Thoracic aorta (tissue), 2 donors: ENCODE data around the gene RUVBL2. TPM values are rescaled to one million over a fixed set of nuclear protein-coding genes. Genes with fewer than 3 reads are reported as not detected.
A peak's percentile ranks its signal among the peaks of the same experiment; 100 is the strongest.

Experiments
- ATAC-seq: fragments of 150-250 bp; one replicate; pipeline ENCODE4 v1.8.0; 2017; ENCODE audit warnings: low read depth; ENCODE audit not compliant: insufficient number of reproducible peaks, low FRiP score
- DNase-seq: peaks from one replicate; pipeline ENCODE4 v3.0.0-alpha.2; 2020; ENCODE audit warnings: low spot score
- H3K27ac ChIP-seq, 2 donors: fragments of 200-600 bp; sonication (generic); 1 replicate in 1 of 2; 2 replicates in 1 of 2; pipeline ENCODE4 v1.5.1; 2016; ENCODE audit warnings: mild to moderate bottlenecking in 2 of 2, moderate library complexity in 2 of 2
- H3K27me3 ChIP-seq: fragments of 200-600 bp; sonication (generic); replicated peaks from 2 replicates; pipeline ENCODE4 v1.6.0; 2016; ENCODE audit warnings: mild to moderate bottlenecking; ENCODE audit not compliant: insufficient read depth
- H3K36me3 ChIP-seq: fragments of 200-600 bp; sonication (generic); one replicate; pipeline ENCODE4 v1.5.1; 2016
- H3K4me1 ChIP-seq, 2 donors: fragments of 200-600 bp; sonication (generic); 1 replicate in 1 of 2; 2 replicates in 1 of 2; pipeline versions ENCODE4 v1.5.1 to v1.6.0; 2016; ENCODE audit warnings: low read depth in 2 of 2, mild to moderate bottlenecking in 1 of 2; ENCODE audit not compliant: control insufficient read depth in 1 of 2
- H3K4me3 ChIP-seq: fragments of 200-600 bp; sonication (generic); 2 replicates; pipeline ENCODE4 v1.5.1; 2016; ENCODE audit warnings: mild to moderate bottlenecking
- H3K9me3 ChIP-seq: fragments of 200-600 bp; sonication (generic); 2 replicates; pipeline ENCODE4 v1.5.1; 2016
- CTCF ChIP-seq: fragments of 200-600 bp; sonication (generic); IDR thresholded peaks from one replicate; pipeline ENCODE4 v1.5.1; 2019; ENCODE audit warnings: antibody characterized with exemption
- total RNA-seq, 2 donors: library from RNA; depleted of rRNA; stranded (reverse); fragments of >200 nt; gene quantifications; one replicate each; pipeline versions ENCODE4 v1.1.0 to v1.2.3, GENCODE V29; 2016

The RUVBL2 gene
- total RNA-seq: 10 to 100 TPM; 51.6 to 52.3 TPM

- no peaks in the 10 kb centered on the region for H3K9me3 ChIP-seq
- peaks cover 20 to 42% of the 10 kb centered on the region in 2 donors for H3K4me1 ChIP-seq
- TF ChIP-seq CTCF: peak; percentile 99
- peak within 1 kb of the TSS; percentile 98 to 100 for H3K27ac ChIP-seq
- peaks cover 11% of the 10 kb centered on the region for H3K36me3 ChIP-seq
- ATAC-seq: peak; percentile 94
- DNase-seq: peak; percentile 98
- H3K4me3 ChIP-seq: peak within 1 kb of the TSS; percentile 100
- H3K27me3 ChIP-seq: no peaks in the 10 kb centered on the region
These were observed at the start of gene RUVBL2, which contains the start of gene GYS1 for GRCh38 chr19:48993175-48994034. Gene RUVBL2, plus strand, starts transcription at chr19:48993887. Its CDS starts 25 bp downstream, at chr19:48993912. Gene GYS1, minus strand, starts transcription at chr19:48993309. Its CDS starts 197 bp downstream, at chr19:48993112.

GRCh38 chr19:48945415-48945814 lies 48.3 kb upstream of the RUVBL2 start:
- ATAC-seq: no peak
- H3K4me1 ChIP-seq: no peaks in the 10 kb centered on the region
- no peak for TF ChIP-seq CTCF
- H3K27ac ChIP-seq: no peak overlapping the region
- peaks cover 6% of the 10 kb centered on the region for H3K9me3 ChIP-seq
- H3K4me3 ChIP-seq: no peak overlapping the region
- DNase-seq: no peak
- H3K27me3 ChIP-seq: no peaks in the 10 kb centered on the region
- H3K36me3 ChIP-seq: no peaks in the 10 kb centered on the region

- H3K27me3 ChIP-seq: no peaks in the 10 kb centered on the region
- H3K36me3 ChIP-seq: no peaks in the 10 kb centered on the region
- no peak overlapping the region for H3K4me3 ChIP-seq
- no peaks in the 10 kb centered on the region for H3K4me1 ChIP-seq
- no peak for ATAC-seq
- no peak for DNase-seq
- H3K27ac ChIP-seq: no peak overlapping the region
- H3K9me3 ChIP-seq: peaks cover 4% of the 10 kb centered on the region
- no peak for TF ChIP-seq CTCF
These were observed 47.9 kb upstream of the RUVBL2 start for GRCh38 chr19:48945817-48946216.

- Histone ChIP-seq H3K27ac (no peak overlapping the region), H3K36me3 (no peaks in the 10 kb centered on the region), H3K4me3 (no peak overlapping the region), H3K27me3 (no peaks in the 10 kb centered on the region), H3K9me3 (no peaks in the 10 kb centered on the region), H3K4me1 (no peaks in the 10 kb centered on the region)
- DNase-seq (no peak), ATAC-seq (no peak)
- TF ChIP-seq CTCF: no peak
These were observed 47.0 kb upstream of the RUVBL2 start for GRCh38 chr19:48946463-48947257.

GRCh38 chr19:48947258-48947542 lies 46.5 kb upstream of the RUVBL2 start:
- no peak for TF ChIP-seq CTCF
- no peaks in the 10 kb centered on the region for H3K27me3 ChIP-seq
- no peaks in the 10 kb centered on the region for H3K36me3 ChIP-seq
- no peak overlapping the region for H3K4me3 ChIP-seq
- no peak overlapping the region for H3K27ac ChIP-seq
- no peaks in the 10 kb centered on the region for H3K4me1 ChIP-seq
- H3K9me3 ChIP-seq: no peaks in the 10 kb centered on the region
- DNase-seq (no peak), ATAC-seq (no peak)
